HG02870 (cell line): ENCODE results near the gene CPEB3.
"Not testable (repeated sequence)": the region's sequence is repeated elsewhere in the genome, so short reads cannot be mapped to it uniquely, and the experiment has no call there.

Experiments
- ATAC-seq: cut with Tn5 transposase; IDR thresholded peaks from one replicate; pipeline ENCODE4 v1.9.1; 2021; ENCODE audit warnings: mild to moderate bottlenecking, moderate library complexity; ENCODE audit not compliant: unreplicated experiment

CPEB3 gene

DNA sequence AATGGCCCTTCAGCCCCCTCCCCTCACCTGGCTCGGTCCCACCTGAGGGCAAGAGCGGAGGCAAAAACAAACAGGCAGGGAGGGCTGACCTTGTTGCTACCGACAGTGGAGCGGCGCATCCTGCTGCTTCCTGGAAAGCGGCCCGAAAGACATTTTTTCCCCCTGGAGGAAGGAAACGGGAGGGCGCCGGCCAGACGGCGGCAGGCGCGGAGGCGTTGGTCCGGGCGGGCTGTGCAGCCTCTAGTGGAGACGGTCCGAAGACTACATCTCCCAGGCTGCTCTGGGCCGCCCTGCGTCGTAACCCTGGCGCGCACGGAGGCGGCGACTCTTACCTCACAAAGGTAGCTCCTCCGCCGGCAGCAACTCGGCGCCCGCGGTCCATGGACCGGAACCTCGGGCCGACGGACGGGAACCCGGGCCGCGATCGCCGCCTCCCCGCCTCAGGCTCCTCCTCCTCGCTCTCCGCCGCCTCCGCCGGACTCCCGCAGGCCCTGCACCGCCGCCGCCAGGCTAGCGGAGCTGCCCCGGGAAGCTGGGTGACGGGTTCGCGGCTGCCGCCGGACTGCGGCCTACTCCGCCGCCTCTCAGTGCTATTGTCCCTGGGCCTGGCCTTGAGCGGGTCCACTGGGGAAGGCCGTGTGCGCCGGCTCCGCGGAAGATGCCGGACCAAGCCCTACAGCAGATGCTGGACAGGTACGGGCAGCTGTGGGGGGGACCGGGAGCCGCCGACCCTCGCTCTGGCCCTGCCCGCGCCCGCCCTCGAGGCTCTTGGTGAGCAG, at the start of gene CPEB3, which contains the start of gene MARCHF5:
Gene CPEB3 (minus strand): TSS at position 242 of the 779 bp plus-strand sequence. CDS start 50,728 bp downstream, outside the sequence.
Gene MARCHF5 (plus strand): TSS at position 331 of the 779 bp plus-strand sequence. CDS start 328 bp downstream, at position 659.
- peak; percentile 99 for ATAC-seq

DNA sequence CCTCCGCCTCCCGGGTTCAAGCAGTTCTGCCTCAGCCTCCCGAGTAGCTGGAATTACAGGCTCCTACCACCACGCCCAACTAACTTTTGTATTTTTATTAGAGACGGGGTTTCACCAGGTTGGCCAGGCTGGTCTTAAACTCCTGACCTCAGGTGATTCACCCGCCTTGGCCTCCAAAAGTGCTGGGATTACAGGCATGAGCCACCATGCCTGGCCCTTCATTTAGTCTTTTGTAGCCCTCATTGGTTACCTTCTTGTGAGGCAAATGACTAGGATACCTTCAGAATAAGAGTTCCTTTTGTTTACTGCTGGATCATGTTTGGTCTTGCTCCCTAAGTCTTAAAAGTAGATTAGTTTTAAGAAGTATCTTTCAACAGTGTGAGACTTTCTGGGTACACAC, 39.0 kb upstream of the CPEB3 start:
- not testable (repeated sequence) for ATAC-seq

DNA sequence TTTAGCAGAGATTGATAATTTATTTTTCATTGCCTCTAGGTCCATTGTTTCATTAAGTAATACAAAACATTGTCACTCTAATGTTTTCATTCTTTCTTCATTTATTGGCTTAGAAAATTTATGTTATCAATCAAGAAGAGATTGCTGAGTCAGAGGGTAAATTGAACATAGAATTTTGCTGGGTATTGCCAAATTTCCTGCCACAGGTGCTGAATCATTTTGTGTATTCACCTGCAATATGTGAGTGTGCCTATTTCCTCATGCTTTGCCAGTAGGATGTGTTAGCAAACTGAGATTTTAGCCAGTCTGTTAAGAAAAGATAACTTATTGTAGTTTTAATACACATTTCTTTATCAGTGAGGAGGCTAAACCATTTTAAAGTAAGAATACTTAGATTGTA, 38.1 kb upstream of the CPEB3 start:
- ATAC-seq = no peak

DNA sequence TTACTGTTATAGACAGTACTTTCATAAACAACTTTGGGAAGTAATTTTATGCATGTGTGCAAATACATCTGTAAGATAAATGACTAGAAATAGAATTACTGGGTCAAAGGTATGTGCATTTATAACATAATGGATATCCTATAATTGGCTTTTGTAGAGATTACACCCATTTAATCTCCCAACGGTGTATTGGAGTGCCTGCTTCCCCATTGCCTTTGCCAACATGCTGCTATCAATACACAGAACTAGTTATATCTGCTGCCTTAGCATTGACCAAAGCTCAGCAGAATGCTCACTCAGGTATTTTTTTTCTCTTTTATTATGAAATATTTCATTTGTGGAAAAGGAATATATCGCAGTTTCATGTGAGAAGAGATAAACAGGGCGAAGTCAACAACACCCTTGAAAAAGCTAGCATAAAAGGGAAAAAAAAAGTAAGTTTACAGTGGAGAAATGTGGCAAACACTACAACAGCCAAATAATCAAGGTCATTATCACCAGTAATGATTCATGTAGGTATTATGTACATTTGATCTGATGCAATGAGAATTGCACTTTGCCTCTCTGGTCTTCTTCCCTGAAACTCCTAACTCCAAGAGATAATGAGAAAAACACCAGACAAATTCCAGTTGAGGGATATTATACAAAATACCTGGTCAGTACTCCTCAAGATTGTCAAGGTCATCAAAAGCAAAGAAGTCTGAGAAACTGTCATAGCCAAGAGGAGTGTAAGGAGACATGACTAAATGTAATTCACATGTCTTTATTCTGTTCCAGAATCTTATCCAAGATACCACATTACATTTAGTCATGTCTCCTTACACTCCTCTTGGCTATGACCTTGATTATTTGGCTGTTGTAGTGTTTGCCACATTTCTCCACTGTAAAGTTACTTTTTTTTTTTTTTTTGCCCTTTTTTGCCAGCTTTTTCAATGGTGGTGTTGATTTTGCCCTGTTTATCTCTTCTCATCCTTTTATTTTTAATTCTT, 36.9 kb upstream of the CPEB3 start:
- no peak for ATAC-seq

DNA sequence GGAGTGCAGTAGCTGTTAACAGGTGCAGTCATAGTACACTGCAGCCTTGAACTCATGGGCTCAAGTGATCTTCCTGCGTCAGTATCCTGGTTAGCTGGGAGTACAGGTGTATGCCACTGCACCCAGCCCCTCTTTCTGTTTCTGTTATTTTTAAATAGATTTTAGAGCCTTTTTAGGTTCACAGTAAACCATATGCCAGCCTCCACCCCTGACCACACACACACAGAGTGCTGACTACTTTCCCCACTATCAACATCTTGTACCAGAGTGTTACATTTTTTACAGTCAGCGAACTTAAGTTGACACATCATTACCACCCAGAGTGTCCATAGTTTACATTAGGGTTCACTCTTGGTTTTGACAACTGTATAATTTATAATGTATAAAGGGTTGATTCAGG, 32.2 kb upstream of the CPEB3 start:
- ATAC-seq = no peak

DNA sequence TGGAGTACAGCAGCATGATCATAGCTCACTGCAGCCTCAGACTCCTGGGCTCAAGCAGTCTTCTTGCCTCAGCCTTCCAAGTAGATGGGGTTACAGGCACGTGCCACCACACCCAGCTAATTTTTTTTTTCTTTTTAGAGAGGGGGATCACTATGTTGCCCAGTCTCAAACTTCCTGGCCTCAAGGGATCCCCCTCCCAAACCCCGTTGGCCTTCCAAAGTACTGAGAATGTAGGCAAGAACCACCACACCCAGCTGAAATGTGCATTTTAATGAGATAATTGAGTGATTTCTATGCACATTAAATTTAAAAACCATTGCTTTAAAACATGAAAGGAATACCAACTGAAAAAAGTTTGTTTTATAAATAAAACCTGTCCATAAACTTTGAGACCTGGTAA, 25.7 kb upstream of the CPEB3 start:
- no peak for ATAC-seq

- no peak for ATAC-seq
Measured at GRCh38 chr10:92313750-92314149, 22.9 kb upstream of the CPEB3 start.

DNA sequence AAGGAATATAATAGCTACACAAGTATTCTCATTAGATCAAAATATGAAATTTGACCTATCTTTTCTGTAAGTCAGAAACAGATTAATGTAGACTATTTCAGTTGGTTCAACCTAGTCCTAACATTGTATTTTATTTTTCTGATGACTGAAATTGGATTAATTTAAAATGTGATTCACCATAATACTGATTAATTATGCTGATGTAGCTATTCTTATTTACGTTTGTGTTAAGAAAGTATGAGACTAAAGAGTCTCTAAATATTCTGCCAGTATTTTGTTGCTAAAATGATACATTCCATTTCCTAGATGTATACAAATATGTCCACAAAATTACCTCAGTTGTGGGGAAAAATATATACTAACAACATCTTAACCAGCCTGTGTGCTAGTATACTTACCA, 18.4 kb upstream of the CPEB3 start:
- no peak for ATAC-seq

DNA sequence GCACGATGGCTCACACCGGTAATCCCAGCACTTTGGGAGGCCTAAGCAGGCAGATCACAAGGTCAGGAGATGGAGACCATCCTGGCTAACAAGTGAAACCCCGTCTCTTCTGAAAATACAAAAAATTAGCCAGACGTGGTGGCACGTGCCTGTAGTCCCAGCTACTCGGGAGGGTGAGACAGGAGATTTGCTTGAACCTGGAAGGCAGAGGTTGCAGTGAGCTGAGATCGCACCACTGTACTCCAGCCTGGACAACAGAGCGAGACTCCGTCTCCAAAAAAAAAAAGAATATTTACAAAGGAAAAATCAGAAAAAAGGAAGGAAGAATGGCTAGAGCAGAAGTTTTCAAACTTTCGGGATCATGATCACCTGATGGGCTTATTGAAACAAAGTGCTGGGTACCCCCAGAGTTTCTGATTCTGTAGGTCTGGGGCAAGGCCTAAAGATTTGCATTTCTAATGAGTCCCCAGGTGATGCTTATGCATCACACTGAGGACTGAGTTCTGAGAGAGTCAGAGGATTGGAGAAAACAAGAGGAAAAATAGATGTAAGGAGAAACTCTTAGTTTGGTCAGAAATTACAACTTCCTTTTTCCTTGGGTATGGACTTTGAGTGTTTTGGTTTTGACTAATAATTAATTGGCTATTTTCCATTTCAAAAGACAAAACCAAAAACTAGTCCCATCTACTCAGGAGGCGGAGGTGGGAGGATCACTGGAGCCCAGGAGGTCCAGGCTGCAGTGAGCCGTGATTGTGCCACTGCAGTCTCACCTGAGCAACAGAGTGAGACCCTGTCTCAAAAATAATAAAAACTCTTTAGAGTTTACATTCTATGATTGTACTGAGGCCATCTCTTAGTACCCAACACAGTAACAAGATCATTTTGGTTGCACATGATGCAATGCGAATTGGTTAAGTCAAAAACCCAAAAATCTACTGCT, 14.5 kb upstream of the CPEB3 start:
- ATAC-seq = no peak

DNA sequence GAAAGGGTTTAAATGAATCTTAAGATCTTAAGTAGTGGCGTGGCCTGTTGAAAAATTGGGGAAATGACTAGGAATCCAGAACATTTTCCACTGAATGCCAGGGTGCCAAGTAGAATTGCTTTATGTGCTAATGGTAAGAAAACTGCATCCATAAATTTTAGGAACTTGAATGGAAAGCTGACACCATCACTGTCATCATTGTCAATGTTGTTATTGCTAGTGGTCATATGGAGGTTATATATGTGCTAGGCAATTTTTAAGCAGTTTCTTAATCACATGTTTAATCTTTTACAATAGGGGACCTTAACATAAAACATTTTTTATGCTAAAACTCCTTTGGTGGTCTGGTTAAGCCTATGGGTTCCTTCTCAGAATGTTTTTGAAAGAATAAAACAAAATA, 13.2 kb upstream of the CPEB3 start:
- ATAC-seq = no peak

- no peak for ATAC-seq
Measured at GRCh38 chr10:92303096-92303495, 12.2 kb upstream of the CPEB3 start.

DNA sequence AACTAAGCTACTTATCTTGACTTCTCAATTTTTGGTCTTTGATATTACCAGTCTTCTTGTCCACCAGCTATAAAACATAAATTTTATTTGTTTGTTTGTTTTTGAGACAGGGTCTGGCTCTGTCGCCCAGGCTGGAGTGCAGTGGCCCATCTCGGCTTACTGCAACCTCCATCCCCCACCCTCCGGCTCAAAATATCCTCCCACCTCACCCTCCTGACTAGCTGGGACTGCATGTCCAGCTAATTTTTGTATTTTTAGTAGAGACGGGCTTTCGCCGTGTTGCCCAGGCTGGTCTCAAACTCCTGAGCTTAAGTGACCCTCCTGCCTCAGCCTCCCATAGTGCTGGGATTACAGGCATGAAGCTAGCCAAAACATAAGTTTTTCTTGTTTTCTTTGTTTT, 7.6 kb upstream of the CPEB3 start:
- ATAC-seq = no peak

DNA sequence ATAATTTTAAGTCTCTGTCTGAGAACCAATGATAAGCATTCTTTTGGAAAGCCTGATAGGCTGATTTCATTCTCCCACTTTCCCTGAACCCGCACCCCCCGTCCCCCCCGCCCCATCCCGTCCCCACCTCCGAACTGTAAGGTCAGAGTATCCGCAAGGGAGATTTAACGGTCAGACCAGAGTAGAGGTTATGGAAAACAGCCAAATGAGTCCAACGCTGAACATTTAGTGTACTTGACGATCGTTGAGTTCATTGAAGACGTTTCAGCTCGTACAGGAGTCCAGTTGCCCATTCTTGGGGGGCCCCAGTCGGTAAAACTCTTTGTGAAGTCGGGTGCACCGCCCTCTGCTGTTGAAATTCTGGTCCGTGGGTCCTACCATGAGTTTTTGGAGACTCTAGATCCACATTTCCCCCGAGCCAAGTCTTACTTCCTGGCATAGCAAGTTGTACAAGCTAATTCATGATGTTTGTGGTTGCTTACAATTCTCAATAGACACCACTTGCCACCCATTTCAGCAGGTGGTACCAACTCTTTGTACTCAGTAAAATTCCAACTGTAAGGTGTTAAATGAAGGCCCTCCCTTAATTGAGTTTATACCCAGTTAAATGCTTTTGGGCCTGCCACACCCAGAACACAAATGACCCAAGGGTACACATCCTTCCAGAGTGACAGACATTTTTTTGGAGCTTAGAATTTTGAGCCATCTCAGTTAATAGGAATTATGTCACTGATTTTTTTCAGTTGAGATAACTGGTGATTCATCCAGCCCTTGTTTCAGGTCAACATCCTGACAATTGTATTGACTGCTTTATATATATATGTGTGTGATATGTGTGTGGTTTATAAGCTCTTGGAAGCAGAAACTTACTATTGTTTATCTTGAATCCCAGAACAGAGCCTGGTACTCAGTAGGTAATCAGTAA, 1.3 kb upstream of the CPEB3 start:
- ATAC-seq = no peak

- ATAC-seq = no peak
Measured at GRCh38 chr10:92291616-92291865, 663 bp upstream of the CPEB3 start.

DNA sequence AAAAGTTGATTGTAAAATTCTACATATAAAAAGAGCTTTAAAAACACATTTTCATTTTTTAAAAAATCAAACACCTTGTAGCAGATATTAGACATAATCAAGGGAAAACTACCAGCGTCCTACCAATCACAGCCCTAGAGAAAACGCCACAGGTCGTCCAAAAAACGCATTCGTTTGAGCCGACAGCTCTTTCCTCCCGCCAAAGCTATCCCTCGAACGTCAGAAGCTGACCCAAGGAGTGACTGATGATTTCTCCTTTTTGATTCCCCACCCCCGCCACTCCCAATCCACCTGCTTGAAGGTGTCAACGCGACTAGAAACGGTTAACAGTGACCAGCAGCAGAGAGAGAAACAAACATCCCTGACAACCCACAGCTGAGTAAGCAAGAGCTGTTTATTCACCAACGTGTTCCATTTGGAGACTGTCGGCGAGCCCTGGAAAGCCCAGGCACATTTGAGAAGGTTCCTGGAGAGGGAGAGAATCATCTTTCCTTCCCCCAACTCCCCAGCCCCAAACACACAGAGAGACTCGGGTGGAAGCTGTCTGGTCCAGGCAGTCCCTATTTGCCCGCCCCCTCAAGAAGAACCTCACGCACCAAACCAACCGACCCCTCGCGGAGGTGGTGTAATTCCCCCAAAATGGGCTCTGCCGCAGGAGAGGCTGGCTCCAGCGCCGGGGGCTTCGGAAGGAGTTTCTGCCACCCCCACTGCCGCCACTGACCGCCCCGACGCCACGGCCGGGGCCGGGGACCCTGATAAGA, 622 bp downstream of the CPEB3 start:
- ATAC-seq = peak; percentile 12

GRCh38 chr10:92284112-92284704, 6.7 kb downstream of the CPEB3 start:
- no peak for ATAC-seq

DNA sequence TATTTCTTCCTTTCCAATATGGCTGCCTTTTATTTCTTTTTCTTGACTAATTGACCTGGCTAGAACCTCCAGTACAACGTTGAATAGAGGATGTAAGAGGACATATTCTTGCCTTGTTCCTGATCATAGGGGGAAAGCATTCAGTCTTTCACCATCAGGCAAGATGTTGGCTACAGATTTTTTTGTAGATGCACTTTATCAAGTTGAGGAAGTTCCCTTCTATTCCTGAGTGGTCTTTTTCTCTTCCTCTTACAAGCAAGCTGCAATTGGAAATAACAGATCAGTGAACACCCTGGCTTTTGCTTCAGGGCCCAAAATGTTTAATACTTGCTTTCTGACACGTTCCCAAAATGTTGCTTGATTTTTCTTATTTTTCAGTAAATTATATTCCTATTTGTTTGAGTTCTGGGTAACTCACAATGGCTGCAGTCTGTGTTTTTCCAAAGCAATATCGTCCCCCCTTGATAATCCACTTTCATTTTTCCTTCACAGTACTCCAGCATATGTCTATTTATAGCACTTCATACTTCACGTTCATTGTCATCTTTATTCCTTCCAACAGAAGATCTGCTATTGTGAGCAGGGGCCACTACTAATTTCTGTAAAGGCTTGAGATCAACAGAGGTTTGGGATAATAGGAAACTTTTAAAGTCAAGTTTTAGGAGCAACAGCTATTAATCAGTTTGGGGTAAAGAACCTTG, 11.7 kb downstream of the CPEB3 start:
- ATAC-seq = no peak

DNA sequence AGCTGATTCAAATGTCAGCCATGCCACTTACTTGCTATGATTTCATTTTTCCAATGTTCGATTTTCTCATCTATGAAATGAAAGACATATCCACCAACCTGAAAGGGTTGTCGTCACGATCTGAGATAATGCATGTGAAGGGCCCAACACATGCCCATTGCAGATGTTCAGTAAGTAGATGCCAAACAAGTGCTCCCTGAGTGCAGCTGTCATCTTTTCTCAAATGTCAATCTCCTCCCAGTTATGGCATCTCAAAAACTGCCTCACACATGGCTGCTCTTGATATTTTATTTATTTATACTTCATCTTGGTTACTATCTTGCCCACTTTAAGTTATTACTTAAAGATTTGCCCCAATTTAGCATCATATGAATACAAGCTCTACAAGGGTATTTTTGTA, 16.8 kb downstream of the CPEB3 start:
- ATAC-seq = no peak
